DMS114 treated with DMSO at 0.1 percent for 48 hours (cell line): ENCODE results near the gene PPP1R13B.
A peak's percentile ranks its signal among the peaks of the same experiment; 100 is the strongest.

ENCODE experiments used
- DNase-seq: peaks from one replicate; lab custom pipeline; 2025; ENCODE audit not compliant: unreplicated experiment; lab: John Stamatoyannopoulos, UW

PPP1R13B gene

GRCh38 chr14:103715052-103716000 lies 132.0 kb downstream of the PPP1R13B start, which contains the start of the genes XRCC3 and ZFYVE21:
Gene XRCC3 (minus strand): TSS chr14:103715451. CDS start chr14:103711087, 4,364 bp downstream.
Gene ZFYVE21 (plus strand): TSS chr14:103715810. CDS start chr14:103715842, 32 bp downstream.
- DNase-seq: peak; percentile 97

DNA sequence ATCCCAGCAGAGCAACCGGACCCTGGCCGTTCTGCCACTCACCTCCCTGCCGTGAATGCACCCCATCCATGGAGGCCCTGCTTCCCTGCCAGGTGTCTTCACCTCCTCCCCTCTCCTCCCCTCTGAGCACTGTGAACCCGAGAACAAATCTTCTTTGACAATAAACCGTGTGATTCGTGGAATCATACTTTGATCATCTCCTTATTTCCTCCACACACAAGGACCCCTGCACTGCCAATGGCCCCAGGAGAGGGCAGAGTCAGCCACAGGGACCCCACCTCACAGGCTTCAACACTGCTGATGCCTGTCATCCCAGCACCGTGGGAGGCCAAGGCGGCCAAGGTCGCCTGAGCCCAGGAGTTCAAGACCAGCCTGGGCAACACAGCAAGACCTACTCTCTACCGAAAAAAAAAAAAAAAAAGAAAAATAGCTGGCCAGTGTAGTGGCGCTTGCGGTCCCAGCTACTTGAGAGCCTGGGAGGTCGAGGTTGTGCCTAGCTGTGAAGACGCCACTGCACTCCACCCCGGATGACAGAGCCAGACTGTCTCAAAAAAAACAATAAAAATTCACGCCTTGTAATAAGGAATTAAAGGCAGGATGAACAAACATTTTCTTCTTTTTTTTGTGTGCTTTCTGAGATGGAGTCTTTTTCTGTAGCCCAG lies 133.2 kb downstream of the PPP1R13B start:
- DNase-seq: no peak

GRCh38 chr14:103713304-103714062 lies 133.9 kb downstream of the PPP1R13B start:
- no peak for DNase-seq

DNA sequence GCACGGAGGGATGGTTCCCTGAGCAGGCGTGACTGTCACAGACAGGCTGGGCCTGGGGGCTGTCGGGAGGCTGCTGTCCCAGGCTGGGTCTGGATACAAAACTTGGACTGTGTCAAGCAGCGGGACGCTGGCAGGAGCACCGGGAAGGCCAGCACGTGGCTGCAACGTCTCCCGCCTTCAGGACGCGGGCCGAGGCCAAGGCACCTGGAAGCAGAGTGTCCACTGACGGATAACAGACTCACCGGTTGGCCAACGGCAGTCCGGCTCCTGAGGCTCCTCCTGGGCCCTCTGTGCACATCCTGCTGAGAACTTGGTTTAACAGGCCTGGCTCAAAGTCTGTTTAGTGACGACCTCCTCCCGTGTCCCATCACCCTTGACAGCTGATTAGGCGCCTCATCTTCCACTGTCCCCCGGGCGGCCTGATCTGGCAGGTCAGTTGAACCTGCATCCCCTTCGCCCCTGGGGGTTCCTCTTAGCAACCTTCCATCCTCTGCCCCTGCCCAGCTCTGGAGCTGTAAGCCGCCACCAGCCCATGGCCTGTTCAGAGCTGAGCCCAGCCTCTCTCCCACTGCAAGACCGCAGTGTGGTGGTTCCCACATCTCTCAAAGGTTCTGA lies 134.6 kb downstream of the PPP1R13B start:
- no peak for DNase-seq

DNA sequence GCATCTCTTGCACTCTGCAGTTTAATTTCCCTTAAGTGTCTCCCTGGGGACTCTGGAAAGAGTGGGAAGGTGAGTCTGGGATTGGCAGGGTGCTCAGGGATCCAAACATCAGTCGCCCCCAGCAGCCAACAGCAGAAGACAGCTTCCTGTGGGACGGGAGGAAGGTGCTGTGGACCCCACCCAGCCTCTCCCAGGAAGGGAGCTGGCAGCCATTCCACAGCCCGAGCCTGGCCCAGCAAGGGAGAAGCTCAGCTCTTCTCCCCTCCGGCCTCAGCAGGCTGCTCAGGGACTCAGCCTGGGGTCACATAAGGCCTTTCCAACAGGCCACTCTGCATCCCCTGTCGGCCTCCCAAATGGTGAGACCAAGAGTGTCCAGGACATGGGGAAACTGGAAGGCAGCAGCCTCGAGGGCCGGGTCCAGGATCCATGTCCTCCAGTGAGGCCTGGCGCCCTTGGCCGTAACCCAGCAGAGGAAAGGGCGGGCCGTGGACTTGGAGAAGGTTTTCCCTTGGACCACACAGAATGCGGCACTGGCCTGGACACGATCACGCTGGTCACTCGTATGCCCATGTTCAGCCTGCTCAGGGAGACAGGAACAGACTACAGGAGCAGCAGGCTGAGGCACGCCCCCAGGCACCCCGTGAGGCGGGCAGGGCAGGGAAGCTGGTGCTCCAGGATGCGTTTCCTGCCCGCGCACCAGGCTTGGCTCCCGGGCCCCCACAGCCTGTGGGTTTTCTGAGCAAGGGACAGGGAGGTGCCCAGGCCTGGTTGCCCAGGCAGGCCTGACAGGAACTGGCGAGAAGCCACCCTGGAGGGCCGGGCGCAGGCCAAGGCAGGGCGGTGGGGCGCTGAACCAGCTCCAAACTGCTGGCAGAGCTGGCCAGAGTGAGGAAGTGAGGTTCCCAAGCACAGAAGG lies 135.6 kb downstream of the PPP1R13B start:
- no peak for DNase-seq

GRCh38 chr14:103710771-103711377 lies 136.5 kb downstream of the PPP1R13B start:
- DNase-seq: no peak

GRCh38 chr14:103709814-103710213 lies 137.6 kb downstream of the PPP1R13B start:
- no peak for DNase-seq

DNA sequence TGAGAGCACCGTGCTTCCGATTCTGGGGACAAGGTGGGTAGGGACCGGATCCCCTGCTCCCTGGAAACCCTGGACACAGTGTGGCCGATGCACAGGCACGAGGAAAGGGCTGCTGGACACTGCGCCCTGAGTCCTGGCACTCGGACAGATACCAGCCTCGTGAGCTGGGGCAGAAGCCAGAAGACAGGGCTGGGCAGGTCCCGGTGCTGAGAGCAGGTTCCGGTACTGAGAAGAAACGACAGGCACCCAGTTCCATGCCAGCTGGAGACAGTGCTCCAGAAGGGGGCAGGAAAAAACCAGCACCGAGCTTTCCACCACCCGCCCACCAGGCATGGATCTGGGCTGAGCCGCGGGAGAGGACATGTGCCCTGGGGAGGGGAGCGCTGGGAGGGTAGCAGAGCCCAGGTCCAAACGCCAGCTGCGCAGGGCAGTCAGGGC lies 138.6 kb downstream of the PPP1R13B start:
- no peak for DNase-seq

DNA sequence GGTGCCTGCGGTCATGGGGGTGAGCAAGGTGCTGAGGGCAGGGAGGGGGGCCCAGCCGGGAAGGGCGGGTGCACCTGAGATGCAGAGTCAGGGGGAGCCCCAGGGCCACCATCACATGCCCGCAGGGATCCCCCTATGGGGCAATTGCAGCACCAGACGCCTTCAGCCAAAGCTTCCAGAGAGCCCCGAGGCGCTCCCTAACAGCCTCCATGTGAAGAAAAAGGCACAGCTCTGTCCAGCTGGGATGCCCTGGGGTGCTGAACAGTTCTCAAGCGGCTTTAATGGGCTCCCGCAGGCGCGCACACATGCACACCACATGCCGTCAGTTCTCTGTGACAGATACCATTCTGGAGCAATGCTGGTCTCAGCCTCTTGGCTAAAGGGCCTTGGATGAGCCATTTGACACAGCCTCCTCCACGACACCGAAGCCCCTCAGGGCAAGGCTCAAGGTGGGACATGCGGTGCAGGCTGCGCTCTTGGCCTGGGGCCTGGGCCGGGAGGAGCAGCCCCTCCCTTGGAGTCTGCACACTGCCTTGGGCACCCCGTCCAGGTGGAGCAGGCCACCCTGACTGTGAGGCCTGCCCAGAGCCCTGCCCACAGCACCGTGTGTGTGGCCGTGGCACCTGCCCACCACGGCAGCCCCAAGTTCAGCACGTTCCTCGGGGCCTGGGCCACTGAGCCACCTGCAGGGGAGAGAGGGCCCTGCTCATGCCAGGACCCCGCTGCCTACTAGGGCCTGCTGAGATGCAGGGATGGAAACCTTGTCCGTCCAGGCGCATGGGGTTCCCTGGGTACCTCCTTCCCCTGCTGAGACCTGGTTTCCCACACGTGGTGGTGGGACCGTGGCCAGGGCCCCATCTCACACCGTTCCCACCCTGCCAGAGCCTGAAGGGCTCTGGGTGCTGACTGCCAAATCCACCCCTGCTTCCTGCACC lies 139.8 kb downstream of the PPP1R13B start:
- no peak for DNase-seq

DNA sequence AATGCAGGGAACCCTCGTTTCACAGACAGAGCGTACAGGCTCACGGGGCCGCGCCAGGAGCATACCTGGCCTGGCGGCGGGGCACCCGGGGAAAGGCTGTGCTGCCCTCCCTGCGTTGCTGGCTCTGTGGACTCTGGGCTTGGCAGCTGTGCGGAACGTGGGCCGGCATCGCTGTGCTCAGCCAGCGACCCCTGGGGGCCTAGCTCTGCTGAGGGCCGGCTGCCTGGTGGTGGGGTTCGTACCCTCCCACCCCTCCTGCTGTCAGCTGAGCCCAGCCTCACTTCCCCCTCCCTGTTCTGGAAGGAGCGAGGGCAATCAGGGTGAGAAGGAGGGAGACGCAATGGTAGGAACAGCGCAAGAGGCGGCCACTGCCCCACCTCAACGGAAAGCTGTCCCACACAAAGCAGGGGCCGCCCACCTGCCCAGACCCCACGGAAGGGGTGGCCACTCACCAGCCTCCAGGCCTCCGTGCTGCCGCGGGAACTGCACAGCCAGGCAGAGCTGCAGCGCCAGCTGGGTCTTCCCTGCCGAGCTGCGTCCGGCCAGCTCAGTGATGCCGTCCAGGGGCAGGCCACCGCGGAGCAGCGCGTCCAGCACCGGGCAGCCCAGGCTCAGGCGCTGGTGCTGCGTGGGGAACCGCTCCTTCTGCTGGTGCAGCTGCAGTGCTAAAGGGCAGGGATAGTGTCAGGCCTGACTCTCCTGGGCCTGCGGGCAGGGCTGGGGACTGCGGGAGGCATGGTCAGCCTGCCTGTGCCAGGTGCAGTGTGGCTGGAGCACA lies 140.6 kb downstream of the PPP1R13B start:
- no peak for DNase-seq

DNA sequence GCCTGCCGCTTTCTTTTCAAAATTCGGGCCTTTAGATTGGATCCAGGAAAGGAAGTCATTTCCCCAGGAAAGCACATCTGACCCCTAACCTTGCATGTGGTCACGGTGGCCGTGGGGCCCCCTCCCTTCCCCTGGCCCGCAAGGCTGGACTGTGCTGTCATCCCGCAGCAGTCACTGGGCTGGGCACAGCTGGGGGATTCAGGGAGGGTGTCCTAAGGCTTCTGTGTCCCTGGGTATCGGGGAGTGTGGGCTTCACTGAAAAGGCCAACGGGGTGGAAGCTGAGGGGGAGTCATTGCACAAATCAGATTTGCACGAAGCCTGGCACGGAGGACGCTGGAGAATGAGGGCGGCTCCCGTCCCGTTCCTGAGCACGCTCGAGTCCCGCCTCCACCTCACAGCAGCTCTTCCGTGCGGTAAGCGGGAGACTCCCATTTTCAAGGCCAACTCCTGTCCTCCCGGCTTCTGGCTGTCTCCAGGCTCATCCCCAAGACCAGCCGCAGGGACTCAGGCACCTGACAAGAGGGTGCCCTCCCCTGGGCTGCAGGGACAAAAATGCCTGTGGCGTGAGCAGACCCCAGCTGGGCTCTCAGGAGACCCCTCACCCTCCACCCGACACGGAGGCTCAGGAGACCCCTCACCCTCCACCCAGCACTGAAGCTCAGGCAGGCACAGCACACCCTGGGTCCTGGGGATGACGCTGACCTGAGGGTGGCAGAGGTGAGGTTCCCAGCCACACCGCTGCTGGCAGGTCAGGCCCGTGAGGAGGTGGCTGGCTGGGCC lies 141.7 kb downstream of the PPP1R13B start:
- DNase-seq: no peak

GRCh38 chr14:103705118-103705503 lies 142.3 kb downstream of the PPP1R13B start:
- no peak for DNase-seq

DNA sequence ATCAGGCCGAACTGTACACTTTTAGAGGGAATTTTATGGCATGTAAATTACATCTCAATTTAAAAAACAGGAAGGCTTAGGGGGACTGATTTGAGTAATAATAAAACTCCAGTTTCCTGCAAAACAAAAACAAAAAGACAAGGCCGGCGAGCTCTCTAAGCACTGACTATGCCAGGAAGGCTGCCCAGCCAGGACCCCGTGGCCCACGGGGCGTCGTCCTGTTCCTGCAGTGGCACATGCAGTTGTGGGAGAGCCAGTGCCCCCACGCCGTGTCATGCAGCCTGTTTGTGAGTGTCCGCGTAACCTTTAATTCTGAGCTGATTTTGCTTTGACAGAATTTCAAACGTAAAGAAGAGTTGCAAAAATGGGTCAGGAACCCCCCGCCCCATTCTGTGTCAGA lies 142.7 kb downstream of the PPP1R13B start:
- no peak for DNase-seq

GRCh38 chr14:103703433-103704385 lies 143.7 kb downstream of the PPP1R13B start:
- DNase-seq: no peak
